Naive thymus-derived CD4-positive, alpha-beta T cell (primary cell): ENCODE data around the gene OR10A4. TPM values are rescaled to one million over a fixed set of nuclear protein-coding genes. Genes with fewer than 3 reads are reported as not detected.
"Not testable (repeated sequence)": the region's sequence is repeated elsewhere in the genome, so short reads cannot be mapped to it uniquely, and the experiment has no call there.

Experiments used
- ATAC-seq: fragments of 150-1000 bp; cut with Tn5 transposase; 2 replicates; pipeline ENCODE4 v1.10.0; 2021; ENCODE audit warnings: mild to moderate bottlenecking, moderate library complexity
- CTCF ChIA-PET: fragments of 350-600 bp; sonication (Branson Sonifier 250); formaldehyde crosslinking; loops from one replicate; lab custom pipeline; 2021; ENCODE audit warnings: antibody characterized with exemption; lab: Charles Lee
- POLR2A ChIA-PET: fragments of 350-600 bp; sonication (Branson Sonifier 250); formaldehyde crosslinking; loops from one replicate; lab custom pipeline; 2021; ENCODE audit warnings: antibody characterized with exemption, inconsistent platforms; lab: Charles Lee
- DNase-seq, 9 donors: peaks; one replicate each; pipeline versions ENCODE4 v3.0.0 to v3.0.0-alpha.2; 2020 to 2022; ENCODE audit warnings: mixed read lengths in 1 of 9
- H3K27ac ChIP-seq: one replicate; pipeline ENCODE4 v1.7.0; 2013; ENCODE audit warnings: mild to moderate bottlenecking, low read depth, low read length, moderate library complexity
- H3K27me3 ChIP-seq, 2 donors: one replicate each; pipeline ENCODE4 v1.7.0; 2013; ENCODE audit warnings: low read length in 2 of 2, mild to moderate bottlenecking in 2 of 2, moderate library complexity in 2 of 2; ENCODE audit not compliant: control insufficient read depth in 2 of 2, insufficient read depth in 2 of 2
- H3K36me3 ChIP-seq, 3 experiments: 1 replicate in 2 of 3; 2 replicates in 1 of 3; pipeline ENCODE4 v1.7.0; 2013; ENCODE audit warnings: low read length in 3 of 3, mild to moderate bottlenecking in 3 of 3, moderate library complexity in 1 of 3; ENCODE audit not compliant: insufficient read depth in 3 of 3, control insufficient read depth in 2 of 3
- H3K4me1 ChIP-seq, 2 donors: one replicate each; pipeline ENCODE4 v1.7.0; 2013; ENCODE audit warnings: low read length in 2 of 2, mild to moderate bottlenecking in 2 of 2, moderate library complexity in 1 of 2; ENCODE audit not compliant: control insufficient read depth in 2 of 2, insufficient read depth in 2 of 2
- H3K4me3 ChIP-seq: 2 replicates; pipeline ENCODE4 v1.7.0; 2013; ENCODE audit warnings: mild to moderate bottlenecking, low read length
- H3K9me3 ChIP-seq, 3 experiments: 1 replicate in 2 of 3; 2 replicates in 1 of 3; pipeline ENCODE4 v1.7.0; 2013; ENCODE audit warnings: low read length in 3 of 3; ENCODE audit not compliant: control insufficient read depth in 2 of 3
- H3K27ac Mint-ChIP-seq, 9 donors: one replicate each; pipeline ENCODE4 v1.8.0; 2020 to 2022; ENCODE audit warnings: mixed read lengths in 9 of 9, mild to moderate bottlenecking in 8 of 9, moderate library complexity in 5 of 9, inconsistent platforms in 2 of 9
- H3K27me3 Mint-ChIP-seq, 5 donors: one replicate each; pipeline ENCODE4 v1.8.0; 2021 to 2022; ENCODE audit warnings: mixed read lengths in 5 of 5, mild to moderate bottlenecking in 1 of 5
- H3K36me3 Mint-ChIP-seq, 5 donors: one replicate each; pipeline ENCODE4 v1.8.0; 2020 to 2022; ENCODE audit warnings: mixed read lengths in 5 of 5, mild to moderate bottlenecking in 3 of 5, inconsistent platforms in 1 of 5
- H3K4me1 Mint-ChIP-seq, 7 donors: one replicate each; pipeline ENCODE4 v1.8.0; 2020 to 2022; ENCODE audit warnings: mixed read lengths in 7 of 7, mild to moderate bottlenecking in 3 of 7, inconsistent platforms in 1 of 7
- H3K4me3 Mint-ChIP-seq, 10 donors: one replicate each; pipeline ENCODE4 v1.8.0; 2020 to 2022; ENCODE audit warnings: mild to moderate bottlenecking in 10 of 10, mixed read lengths in 10 of 10, moderate library complexity in 6 of 10, inconsistent platforms in 2 of 10
- H3K9me3 Mint-ChIP-seq, 11 donors: one replicate each; pipeline ENCODE4 v1.8.0; 2020 to 2022; ENCODE audit warnings: mixed read lengths in 11 of 11, mild to moderate bottlenecking in 4 of 11, inconsistent platforms in 1 of 11, moderate library complexity in 1 of 11
- intact Hi-C, 2 donors: fragments of 100-400 bp; cut with micrococcal nuclease; formaldehyde crosslinking; loops; one replicate each; pipeline ENCODE4 v1.15.1; 2023
- polyA plus RNA-seq, 2 donors: library from polyadenylated mRNA; unstranded; fragments of 300-500 nt; fragmentation: Illumina TruSeq; gene quantifications; one replicate each; pipeline ENCODE4 v1.2.3, GENCODE V29; 2021
- total RNA-seq, 6 experiments: library from RNA in 5 of 6; stranded (reverse) in 5 of 6; gene quantifications; 1 replicate in 5 of 6; 2 replicates in 1 of 6; pipeline ENCODE4 v1.2.3 and lab custom pipeline; 2021 to 2026

OR10A4 gene
- total and polyA plus RNA-seq, 7 experiments from 2014 or later, result not detected

DNA sequence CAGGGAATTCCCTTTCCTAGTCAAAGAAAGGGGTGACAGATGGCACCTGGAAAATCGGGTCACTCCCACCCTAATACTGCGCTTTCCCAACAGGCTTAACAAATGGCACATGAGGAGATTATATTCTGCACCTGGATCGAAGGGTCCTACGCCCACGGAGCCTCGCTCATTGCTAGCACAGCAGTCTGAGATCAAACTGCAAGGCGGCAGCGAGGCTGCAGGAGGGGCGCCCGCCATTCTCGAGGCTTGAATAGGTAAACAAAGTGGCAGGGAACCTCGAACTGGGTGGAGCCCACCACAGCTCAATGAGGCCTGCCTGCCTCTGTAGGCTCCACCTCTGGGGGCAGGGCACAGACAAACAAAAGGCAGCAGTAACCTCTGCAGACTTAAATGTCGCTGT lies 28.4 kb downstream of the OR10A4 start:
- H3K4me1 ChIP-seq, POLR2A ChIA-PET, H3K9me3 ChIP-seq, H3K27ac ChIP-seq, DNase-seq, H3K36me3 Mint-ChIP-seq, H3K27ac Mint-ChIP-seq, H3K9me3 Mint-ChIP-seq, H3K4me3 ChIP-seq, H3K4me1 Mint-ChIP-seq, ATAC-seq, CTCF ChIA-PET, H3K36me3 ChIP-seq, H3K27me3 ChIP-seq, H3K4me3 Mint-ChIP-seq: not testable (repeated sequence)
- intact Hi-C loops, result loop anchor here in 1 of 2 donors (5.0 kb wide), 1 partner anchor 537 kb away; no protein-coding TSS in a partner anchor
- peaks cover 4 to 32% (median 18%) of the 10 kb centered on the region in 5 donors for H3K27me3 Mint-ChIP-seq

DNA sequence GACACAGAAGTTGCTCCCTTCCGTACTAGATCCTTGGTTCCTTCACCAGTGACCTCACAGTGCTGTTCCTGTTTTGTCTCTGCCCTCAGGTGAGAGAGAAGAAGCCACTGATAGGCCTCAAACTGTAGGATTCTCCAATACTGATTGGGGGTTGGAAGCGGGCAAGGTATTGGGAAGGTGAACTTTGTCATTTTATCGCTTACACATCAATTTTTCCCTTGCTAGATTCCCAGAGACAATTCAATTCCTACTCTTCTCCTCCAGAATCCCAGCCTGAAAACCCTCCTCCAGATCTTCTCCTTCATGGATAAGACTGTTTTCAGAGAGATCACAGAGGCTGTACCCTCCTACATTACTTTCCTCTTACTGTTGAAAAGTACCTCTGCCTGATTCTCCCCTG lies 35.0 kb downstream of the OR10A4 start:
- Mint-ChIP-seq H3K36me3 (no peaks in the 10 kb centered on the region), H3K4me1 (peaks cover 0 to 8% (median 0%) of the 10 kb centered on the region in 7 donors), H3K27me3 (peaks cover 0 to 2% (median 0%) of the 10 kb centered on the region in 5 donors), H3K9me3 (peaks cover 0 to 4% (median 0%) of the 10 kb centered on the region in 11 donors), H3K4me3 (no peak overlapping the region), H3K27ac (no peak overlapping the region)
- DNase-seq (no peak), ATAC-seq (no peak)
- intact Hi-C loops, result no loop called here
- ChIA-PET POLR2A (no interaction called here), CTCF (no interaction called here)
- no peaks in the 10 kb centered on the region for H3K4me1 ChIP-seq
- H3K27me3 ChIP-seq, result no peaks in the 10 kb centered on the region
- H3K9me3 ChIP-seq, result no peaks in the 10 kb centered on the region
- H3K27ac ChIP-seq, result no peak overlapping the region
- no peaks in the 10 kb centered on the region for H3K36me3 ChIP-seq
- no peak overlapping the region for H3K4me3 ChIP-seq

DNA sequence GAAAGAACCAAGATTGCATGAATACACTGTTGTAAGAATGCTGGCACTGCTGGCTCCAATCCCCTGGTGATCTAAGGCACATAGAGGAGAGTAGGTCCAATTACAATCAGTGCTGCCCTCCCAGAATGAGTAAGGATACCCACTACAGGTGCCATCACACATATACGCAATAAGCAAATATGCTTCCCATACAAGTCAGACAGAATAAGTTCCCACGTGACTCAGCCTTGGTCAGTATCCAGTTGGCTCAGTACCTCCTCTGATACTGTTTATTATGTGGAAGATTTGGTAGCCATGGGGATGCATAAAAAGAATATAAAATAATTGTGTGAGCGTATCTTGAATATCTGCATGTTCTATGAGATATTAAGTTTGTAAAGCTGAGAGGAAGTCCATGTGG lies 35.5 kb downstream of the OR10A4 start:
- H3K27me3 ChIP-seq, result no peaks in the 10 kb centered on the region
- peaks cover 0 to 4% (median 0%) of the 10 kb centered on the region in 11 donors for H3K9me3 Mint-ChIP-seq
- H3K9me3 ChIP-seq, result no peaks in the 10 kb centered on the region
- POLR2A ChIA-PET, result no interaction called here
- H3K27ac Mint-ChIP-seq, result no peak overlapping the region
- no peaks in the 10 kb centered on the region for H3K36me3 Mint-ChIP-seq
- H3K27me3 Mint-ChIP-seq, result peaks cover 0 to 4% (median 0%) of the 10 kb centered on the region in 5 donors
- H3K36me3 ChIP-seq, result no peaks in the 10 kb centered on the region
- DNase-seq (no peak), ATAC-seq (no peak)
- no peak overlapping the region for H3K4me3 Mint-ChIP-seq
- peaks cover 0 to 8% (median 0%) of the 10 kb centered on the region in 7 donors for H3K4me1 Mint-ChIP-seq
- no peak overlapping the region for H3K4me3 ChIP-seq
- H3K27ac ChIP-seq, result no peak overlapping the region
- H3K4me1 ChIP-seq, result no peaks in the 10 kb centered on the region
- intact Hi-C loops, result no loop called here
- CTCF ChIA-PET, result no interaction called here

GRCh38 chr11:6919698-6920097 lies 43.3 kb downstream of the OR10A4 start:
- CTCF ChIA-PET, result no interaction called here

DNA sequence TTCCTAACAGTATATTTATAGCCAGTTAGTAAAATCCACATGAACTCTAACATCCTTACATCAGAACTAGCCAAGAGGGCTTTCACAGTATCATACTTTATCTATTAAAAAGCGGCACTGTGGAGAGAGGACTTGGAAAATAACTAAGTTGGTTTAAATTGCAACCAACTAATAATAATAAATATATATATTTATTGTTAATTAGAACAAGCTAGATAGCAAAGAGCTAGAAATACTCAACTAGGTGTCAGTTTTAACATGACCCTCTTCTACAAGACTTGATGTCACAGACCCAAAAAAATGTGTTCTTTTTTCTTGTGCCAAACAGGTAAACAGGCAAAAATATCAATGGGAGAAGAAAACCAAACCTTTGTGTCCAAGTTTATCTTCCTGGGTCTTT lies 44.3 kb downstream of the OR10A4 start, which contains the start of gene OR2D3:
TSS of gene OR2D3 (plus strand) at position 301 of the 400 bp plus-strand sequence. CDS start at position 301, 0 bp downstream.
- intact Hi-C loops, result no loop called here
- Histone ChIP-seq H3K4me1 (no peaks in the 10 kb centered on the region), H3K9me3 (no peaks in the 10 kb centered on the region), H3K27me3 (no peaks in the 10 kb centered on the region), H3K36me3 (no peaks in the 10 kb centered on the region), H3K4me3 (no peak within 1 kb of the TSS), H3K27ac (no peak within 1 kb of the TSS)
- ChIA-PET CTCF (no interaction called here), POLR2A (no interaction called here)
- ATAC-seq (no peak), DNase-seq (no peak)
- Mint-ChIP-seq H3K4me3 (no peak within 1 kb of the TSS), H3K4me1 (peaks cover 0 to 7% (median 2%) of the 10 kb centered on the region in 7 donors), H3K9me3 (peaks cover 0 to 5% (median 1%) of the 10 kb centered on the region in 11 donors), H3K27me3 (peaks cover 9 to 58% (median 47%) of the 10 kb centered on the region in 5 donors), H3K27ac (no peak within 1 kb of the TSS), H3K36me3 (no peaks in the 10 kb centered on the region)

More at GRCh38 chr11:6919698-6920097, 43.3 kb downstream of the OR10A4 start:
- ATAC-seq (no peak), DNase-seq (no peak)
- Mint-ChIP-seq H3K36me3 (no peaks in the 10 kb centered on the region), H3K9me3 (peaks cover 0 to 5% (median 0%) of the 10 kb centered on the region in 11 donors), H3K4me1 (peaks cover 0 to 3% (median 0%) of the 10 kb centered on the region in 7 donors), H3K4me3 (no peak overlapping the region), H3K27ac (no peak overlapping the region), H3K27me3 (peaks cover 4 to 51% (median 40%) of the 10 kb centered on the region in 5 donors)
- intact Hi-C loops, result no loop called here
- H3K27me3 ChIP-seq, result no peaks in the 10 kb centered on the region
- no peaks in the 10 kb centered on the region for H3K9me3 ChIP-seq
- POLR2A ChIA-PET, result no interaction called here
- H3K4me1 ChIP-seq, result no peaks in the 10 kb centered on the region
- H3K36me3 ChIP-seq, result no peaks in the 10 kb centered on the region
- no peak overlapping the region for H3K27ac ChIP-seq
- no peak overlapping the region for H3K4me3 ChIP-seq

GRCh38 chr11:6925007-6925577 lies 48.7 kb downstream of the OR10A4 start:
- Mint-ChIP-seq H3K27ac (peak overlapping the region in 1 of 9 donors; percentile 37), H3K36me3 (no peaks in the 10 kb centered on the region), H3K4me3 (peak overlapping the region in 4 of 10 donors; percentile 21 to 82 (median 53)), H3K27me3 (peaks cover 30 to 74% (median 66%) of the 10 kb centered on the region in 5 donors), H3K9me3 (peaks cover 0 to 4% (median 0%) of the 10 kb centered on the region in 11 donors), H3K4me1 (peaks cover 7 to 31% (median 21%) of the 10 kb centered on the region in 7 donors)
- ATAC-seq (no peak), DNase-seq (no peak)
- Histone ChIP-seq H3K36me3 (peaks cover 0 to 5% (median 0%) of the 10 kb centered on the region in 3 experiments), H3K27me3 (peaks cover 0 to 3% of the 10 kb centered on the region in 2 donors), H3K4me3 (no peak overlapping the region), H3K9me3 (no peaks in the 10 kb centered on the region), H3K27ac (no peak overlapping the region), H3K4me1 (peaks cover 0 to 8% of the 10 kb centered on the region in 2 donors)
- ChIA-PET POLR2A (no interaction called here), CTCF (no interaction called here)
- intact Hi-C loops, result loop anchor here in 1 of 2 donors (5.0 kb wide), 1 partner anchor 178 kb away; no protein-coding TSS in a partner anchor
